Prostate gland (tissue), 2 donors: ENCODE measurements around the gene CSNK2B.
A peak's percentile ranks its signal among the peaks of the same experiment; 100 is the strongest.

Experiments used
- POLR2AphosphoS5 ChIP-seq: sonication (generic); formaldehyde crosslinking; IDR thresholded peaks from one replicate; pipeline ENCODE4 v1.6.1; 2017; ENCODE audit warnings: antibody characterized with exemption
- TF ChIP-seq, protein P1 (sequence below), 4 experiments: fragments of 200-600 bp in 2 of 4; fragments of 450-650 bp in 2 of 4; sonication (generic) in 2 of 4; IDR thresholded peaks; 1 replicate in 3 of 4; 2 replicates in 1 of 4; pipeline ENCODE4 v1.5.1; 2016 to 2019; ENCODE audit warnings: antibody characterized with exemption in 4 of 4, mild to moderate bottlenecking in 2 of 4, moderate library complexity in 2 of 4

DNA sequence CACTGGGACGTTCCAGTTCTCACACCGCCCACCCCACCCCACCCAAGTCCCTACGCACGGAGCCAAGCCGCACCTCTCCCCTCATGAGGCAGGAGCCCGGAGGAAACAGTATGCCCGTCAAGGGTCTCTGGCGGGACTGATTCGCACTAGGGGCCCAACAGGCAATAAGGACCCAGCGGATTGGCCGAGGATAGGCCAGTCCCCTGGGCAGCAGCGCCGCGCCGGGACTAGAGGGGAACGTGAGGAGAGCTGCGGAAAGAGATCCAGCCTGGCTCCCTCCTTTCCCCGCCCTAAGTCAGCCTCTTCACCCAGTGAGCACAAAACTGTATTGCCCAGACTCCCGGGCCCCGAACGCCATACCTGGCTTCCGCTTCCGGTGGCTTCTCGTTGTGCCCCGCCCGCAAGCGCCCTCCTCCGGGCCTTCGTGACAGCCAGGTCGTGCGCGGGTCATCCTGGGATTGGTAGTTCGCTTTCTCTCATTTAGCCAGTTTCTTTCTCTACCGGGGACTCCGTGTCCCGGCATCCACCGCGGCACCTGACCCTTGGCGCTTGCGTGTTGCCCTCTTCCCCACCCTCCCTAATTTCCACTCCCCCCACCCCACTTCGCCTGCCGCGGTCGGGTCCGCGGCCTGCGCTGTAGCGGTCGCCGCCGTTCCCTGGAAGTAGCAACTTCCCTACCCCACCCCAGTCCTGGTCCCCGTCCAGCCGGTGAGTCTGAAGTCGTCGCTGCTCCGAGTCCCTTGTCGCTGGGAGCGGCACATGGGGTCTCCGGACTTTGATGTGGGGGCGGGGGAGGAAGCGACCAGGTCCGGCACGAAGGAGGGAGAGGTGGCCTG is at the start of gene CSNK2B:
- TF ChIP-seq, protein P1, sequence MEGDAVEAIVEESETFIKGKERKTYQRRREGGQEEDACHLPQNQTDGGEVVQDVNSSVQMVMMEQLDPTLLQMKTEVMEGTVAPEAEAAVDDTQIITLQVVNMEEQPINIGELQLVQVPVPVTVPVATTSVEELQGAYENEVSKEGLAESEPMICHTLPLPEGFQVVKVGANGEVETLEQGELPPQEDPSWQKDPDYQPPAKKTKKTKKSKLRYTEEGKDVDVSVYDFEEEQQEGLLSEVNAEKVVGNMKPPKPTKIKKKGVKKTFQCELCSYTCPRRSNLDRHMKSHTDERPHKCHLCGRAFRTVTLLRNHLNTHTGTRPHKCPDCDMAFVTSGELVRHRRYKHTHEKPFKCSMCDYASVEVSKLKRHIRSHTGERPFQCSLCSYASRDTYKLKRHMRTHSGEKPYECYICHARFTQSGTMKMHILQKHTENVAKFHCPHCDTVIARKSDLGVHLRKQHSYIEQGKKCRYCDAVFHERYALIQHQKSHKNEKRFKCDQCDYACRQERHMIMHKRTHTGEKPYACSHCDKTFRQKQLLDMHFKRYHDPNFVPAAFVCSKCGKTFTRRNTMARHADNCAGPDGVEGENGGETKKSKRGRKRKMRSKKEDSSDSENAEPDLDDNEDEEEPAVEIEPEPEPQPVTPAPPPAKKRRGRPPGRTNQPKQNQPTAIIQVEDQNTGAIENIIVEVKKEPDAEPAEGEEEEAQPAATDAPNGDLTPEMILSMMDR (IDR thresholded peaks at IDR 0.05), result peak in 2 of 4 experiments; percentile 19 to 21
- peak; percentile 98 for TF ChIP-seq POLR2AphosphoS5
